CD14-positive monocyte (primary cell): Measurements from ENCODE around the gene GALNS. TPM values are rescaled to one million over a fixed set of nuclear protein-coding genes. Genes with fewer than 3 reads are reported as not detected.

Experiments
- DNase-seq, 3 donors: peaks; one replicate each; pipeline ENCODE4 v3.0.0-alpha.2; 2011 to 2022
- H2AFZ ChIP-seq: 2 replicates; pipeline ENCODE4 v1.6.0; 2012; ENCODE audit warnings: mild to moderate bottlenecking, low read depth, low read length, inconsistent platforms; ENCODE audit not compliant: insufficient read depth, poor library complexity, severe bottlenecking
- H3K27ac ChIP-seq, 2 donors: 1 replicate in 1 of 2; 2 replicates in 1 of 2; pipeline ENCODE4 v1.5.1; 2012 to 2013; ENCODE audit warnings: low read length in 2 of 2, control low read depth in 1 of 2, inconsistent platforms in 1 of 2, low read depth in 1 of 2, mild to moderate bottlenecking in 1 of 2
- H3K27me3 ChIP-seq, 2 donors: one replicate each; pipeline versions ENCODE4 v1.6.0 to v1.6.1; 2011 to 2013; ENCODE audit warnings: low read length in 2 of 2; ENCODE audit not compliant: control insufficient read depth in 2 of 2, insufficient read depth in 2 of 2
- H3K36me3 ChIP-seq, 2 donors: replicated peaks in 1 of 2; 1 replicate in 1 of 2; 2 replicates in 1 of 2; pipeline versions ENCODE4 v1.5.1 to v1.6.1; 2012 to 2013; ENCODE audit warnings: low read length in 2 of 2, control low read depth in 1 of 2, inconsistent platforms in 1 of 2, mild to moderate bottlenecking in 1 of 2; ENCODE audit not compliant: insufficient read depth in 2 of 2, control insufficient read depth in 1 of 2
- H3K4me1 ChIP-seq, 2 donors: 1 replicate in 1 of 2; 2 replicates in 1 of 2; pipeline versions ENCODE4 v1.5.1 to v1.6.1; 2012 to 2013; ENCODE audit warnings: low read length in 2 of 2, control low read depth in 1 of 2, inconsistent platforms in 1 of 2, mild to moderate bottlenecking in 1 of 2, moderate library complexity in 1 of 2; ENCODE audit not compliant: insufficient read depth in 2 of 2, control insufficient read depth in 1 of 2
- H3K4me2 ChIP-seq: replicated peaks from 2 replicates; pipeline ENCODE3; 2012; ENCODE audit warnings: low read length, moderate library complexity, mild to moderate bottlenecking; ENCODE audit not compliant: poor library complexity, severe bottlenecking; ENCODE audit errors: extremely low read depth
- H3K4me3 ChIP-seq, 3 experiments: fragments of 200-600 bp in 1 of 3; sonication (generic) in 1 of 3; replicated peaks in 1 of 3; 1 replicate in 2 of 3; 2 replicates in 1 of 3; pipeline ENCODE4 v1.5.1; 2011 to 2013; ENCODE audit warnings: low read length in 3 of 3, mild to moderate bottlenecking in 3 of 3, control low read depth in 2 of 3, low read depth in 2 of 3, inconsistent platforms in 1 of 3, moderate library complexity in 1 of 3
- H3K79me2 ChIP-seq: 2 replicates; pipeline ENCODE4 v1.6.0; 2012; ENCODE audit warnings: mild to moderate bottlenecking, control low read depth, inconsistent platforms, low read length, moderate library complexity; ENCODE audit not compliant: insufficient read depth
- H3K9ac ChIP-seq: 2 replicates; pipeline ENCODE4 v1.6.0; 2017; ENCODE audit warnings: low read length, mild to moderate bottlenecking; ENCODE audit not compliant: insufficient read depth, poor library complexity, severe bottlenecking
- H3K9me3 ChIP-seq, 2 donors: replicated peaks in 1 of 2; 1 replicate in 1 of 2; 2 replicates in 1 of 2; pipeline versions ENCODE4 v1.5.1 to v1.6.1; 2012 to 2013; ENCODE audit warnings: low read length in 2 of 2, control low read depth in 1 of 2; ENCODE audit not compliant: control insufficient read depth in 1 of 2, insufficient read depth in 1 of 2
- H4K20me1 ChIP-seq: 2 replicates; pipeline ENCODE4 v1.6.0; 2012; ENCODE audit warnings: mild to moderate bottlenecking, low read length, control low read depth, moderate library complexity; ENCODE audit not compliant: insufficient read depth
- H3K27ac Mint-ChIP-seq, 7 donors: one replicate each; pipeline ENCODE4 v1.8.0; 2020; ENCODE audit warnings: mild to moderate bottlenecking in 7 of 7, mixed read lengths in 7 of 7, moderate library complexity in 6 of 7, inconsistent platforms in 2 of 7
- H3K27me3 Mint-ChIP-seq, 3 donors: one replicate each; pipeline ENCODE4 v1.8.0; 2021 to 2022; ENCODE audit warnings: low read depth in 3 of 3, mild to moderate bottlenecking in 3 of 3, mixed read lengths in 3 of 3, moderate library complexity in 3 of 3, inconsistent platforms in 1 of 3
- H3K36me3 Mint-ChIP-seq, 2 donors: one replicate each; pipeline ENCODE4 v1.8.0; 2020; ENCODE audit warnings: mixed read lengths in 2 of 2, inconsistent platforms in 1 of 2, mild to moderate bottlenecking in 1 of 2
- H3K4me1 Mint-ChIP-seq: one replicate; pipeline ENCODE4 v1.8.0; 2020; ENCODE audit warnings: mild to moderate bottlenecking, mixed read lengths
- H3K4me3 Mint-ChIP-seq, 2 donors: one replicate each; pipeline ENCODE4 v1.8.0; 2020; ENCODE audit warnings: mild to moderate bottlenecking in 2 of 2, mixed read lengths in 2 of 2, moderate library complexity in 1 of 2
- H3K9me3 Mint-ChIP-seq, 7 donors: one replicate each; pipeline ENCODE4 v1.8.0; 2020 to 2022; ENCODE audit warnings: mixed read lengths in 7 of 7, mild to moderate bottlenecking in 6 of 7, moderate library complexity in 6 of 7, inconsistent platforms in 2 of 7
- CTCF ChIP-seq: fragments of 200-600 bp; IDR thresholded peaks from one replicate; pipeline ENCODE4 v1.8.0; 2022; ENCODE audit warnings: antibody characterized with exemption, mild to moderate bottlenecking
- WGBS: methylation state at CpG from one replicate; pipeline ENCODE4 v1.1.5; 2013; ENCODE audit warnings: missing lambda C conversion rate; ENCODE audit not compliant: insufficient coverage; 5-methylcytosine and 5-hydroxymethylcytosine counted together
- intact Hi-C, 2 donors: fragments of 100-400 bp; cut with micrococcal nuclease; formaldehyde crosslinking; loops; one replicate each; pipeline versions ENCODE4 v1.15.0 to v1.15.1; 2023
- polyA plus RNA-seq, 3 donors: library from polyadenylated mRNA; depleted of rRNA in 1 of 3; unstranded in 2 of 3; stranded (reverse) in 1 of 3; fragments of 300-500 nt in 2 of 3; fragments of >200 nt in 1 of 3; fragmentation: Illumina TruSeq in 2 of 3; gene quantifications; 1 replicate in 2 of 3; 2 replicates in 1 of 3; pipeline ENCODE4 v1.2.3, GENCODE V29; 2012 to 2021

Gene GALNS
- polyA plus RNA-seq, 3 donors, result 20.2 to 34.4 (median 32.2) TPM

- peak within 1 kb of the TSS; percentile 30 to 55 for H3K27ac ChIP-seq
- H3K36me3 ChIP-seq, result peaks cover 5 to 11% of the 10 kb centered on the region in 2 donors
- Mint-ChIP-seq H3K36me3 (peaks cover 7 to 15% of the 10 kb centered on the region in 2 donors), H3K27me3 (no peaks in the 10 kb centered on the region), H3K4me1 (peaks cover 32% of the 10 kb centered on the region), H3K27ac (peak within 1 kb of the TSS; percentile 54 to 89 (median 85)), H3K9me3 (peaks cover 0 to 5% (median 0%) of the 10 kb centered on the region in 7 donors), H3K4me3 (peak within 1 kb of the TSS; percentile 72 to 80)
- H3K9me3 ChIP-seq, result no peaks in the 10 kb centered on the region
- H3K79me2 ChIP-seq, result peaks cover 66% of the 10 kb centered on the region
- H3K9ac ChIP-seq, result peak within 1 kb of the TSS; percentile 62
- WGBS, result under 1% methylated on average over 85 of the region's 98 CpGs
- DNase-seq, result peak; percentile 77 to 87 (median 83)
- H2AFZ ChIP-seq, result peak within 1 kb of the TSS; percentile 73
- H3K4me1 ChIP-seq, result peaks cover 44 to 56% of the 10 kb centered on the region in 2 donors
- peak within 1 kb of the TSS; percentile 79 for H3K4me2 ChIP-seq
- no peaks in the 10 kb centered on the region for H3K27me3 ChIP-seq
- H3K4me3 ChIP-seq, result peak within 1 kb of the TSS; percentile 35 to 76 (median 47)
- intact Hi-C loops, result loop anchor here in 1 of 2 donors (1.0 kb wide), 1 partner anchor 9 kb away; no protein-coding TSS in a partner anchor
- H4K20me1 ChIP-seq, result peaks cover 14% of the 10 kb centered on the region
- no peak for TF ChIP-seq CTCF
Measured at GRCh38 chr16:88803264-88803987, 53.3 kb downstream of the GALNS start, which contains the start of gene CDT1. TSS of gene CDT1 (plus strand) at chr16:88803789. CDS start at chr16:88803832, 43 bp downstream.

GRCh38 chr16:88800277-88800592, 56.5 kb downstream of the GALNS start:
- Mint-ChIP-seq H3K27ac (no peak overlapping the region), H3K36me3 (peaks cover 2 to 3% of the 10 kb centered on the region in 2 donors), H3K4me3 (peak overlapping the region in 1 of 2 donors; percentile 44), H3K27me3 (peaks cover 0 to 2% (median 0%) of the 10 kb centered on the region in 3 donors), H3K4me1 (peaks cover 34% of the 10 kb centered on the region), H3K9me3 (peaks cover 0 to 5% (median 0%) of the 10 kb centered on the region in 7 donors)
- 56% methylated on average over 3 of the region's 6 CpGs for WGBS
- Histone ChIP-seq H3K27ac (no peak overlapping the region), H3K27me3 (no peaks in the 10 kb centered on the region), H3K9me3 (no peaks in the 10 kb centered on the region), H3K79me2 (peaks cover 37% of the 10 kb centered on the region), H4K20me1 (no peaks in the 10 kb centered on the region), H3K36me3 (no peaks in the 10 kb centered on the region), H3K9ac (no peak overlapping the region), H3K4me1 (peaks cover 47 to 60% of the 10 kb centered on the region in 2 donors), H2AFZ (no peak overlapping the region), H3K4me3 (no peak overlapping the region), H3K4me2 (peak overlapping the region; percentile 30)
- no peak for TF ChIP-seq CTCF
- DNase-seq, result no peak
- intact Hi-C loops, result no loop called here
